Ovary (tissue), 9 donors: ENCODE measurements around the gene ZNF423. TPM values are rescaled to one million over a fixed set of nuclear protein-coding genes. Genes with fewer than 3 reads are reported as not detected.
A peak's percentile ranks its signal among the peaks of the same experiment; 100 is the strongest.

Experiments
- DNase-seq, 5 donors: peaks; one replicate each; pipeline ENCODE4 v3.0.0-alpha.2; 2019 to 2020
- H3K27ac ChIP-seq, 2 donors: fragments of 200-600 bp; one replicate each; pipeline versions ENCODE4 v1.5.1 to v1.8.0; 2019 to 2022
- H3K27me3 ChIP-seq: fragments of 200-600 bp; one replicate; pipeline ENCODE4 v1.8.0; 2022
- H3K36me3 ChIP-seq: fragments of 200-600 bp; sonication (generic); one replicate; pipeline ENCODE4 v1.5.1; 2019
- H3K4me1 ChIP-seq: one replicate; pipeline ENCODE4 v1.8.1; 2013; ENCODE audit warnings: mild to moderate bottlenecking, moderate library complexity; ENCODE audit not compliant: insufficient read depth
- H3K4me3 ChIP-seq: fragments of 200-600 bp; sonication (generic); one replicate; pipeline ENCODE4 v1.5.1; 2017
- H3K9me3 ChIP-seq, 2 donors: fragments of 200-600 bp in 1 of 2; sonication (generic) in 1 of 2; one replicate each; pipeline versions ENCODE4 v1.5.1 to v1.8.1; 2013 to 2019; ENCODE audit warnings: mild to moderate bottlenecking in 1 of 2, moderate library complexity in 1 of 2
- CTCF ChIP-seq, 3 donors: fragments of 450-650 bp in 2 of 3; fragments of 200-600 bp in 1 of 3; IDR thresholded peaks; one replicate each; pipeline versions ENCODE4 v1.5.1 to v1.8.0; 2016 to 2022; ENCODE audit warnings: antibody characterized with exemption in 3 of 3, mild to moderate bottlenecking in 1 of 3
- EP300 ChIP-seq: sonication (generic); formaldehyde crosslinking; IDR thresholded peaks from one replicate; pipeline ENCODE4 v1.6.1; 2017; ENCODE audit warnings: antibody characterized with exemption
- POLR2A ChIP-seq: fragments of 450-650 bp; IDR thresholded peaks from one replicate; pipeline ENCODE4 v1.6.1; 2017; ENCODE audit warnings: antibody characterized with exemption, mild to moderate bottlenecking, moderate library complexity
- WGBS, 3 donors: extraction: QIAGEN DNeasy Blood & Tissue Kit in 1 of 3; methylation state at CpG; one replicate each; pipeline versions ENCODE4 v1.1.5 to v1.1.7; 2013 to 2017; 5-methylcytosine and 5-hydroxymethylcytosine counted together
- intact Hi-C, 4 donors: fragments of 100-400 bp; cut with DNase I; formaldehyde crosslinking; loops; one replicate each; pipeline versions ENCODE4 v1.11.0 to v1.15.1; 2022 to 2023
- polyA plus RNA-seq, 2 donors: library from polyadenylated mRNA; stranded (reverse); fragments of 200-250 nt in 1 of 2; fragments of 350-450 nt in 1 of 2; fragmentation: Illumina TruSeq in 1 of 2; extraction: RNeasy Lipid Tissue Mini Kit (QIAGEN cat#74804) in 1 of 2; gene quantifications; one replicate each; pipeline ENCODE4 v1.2.3, GENCODE V29; 2013 to 2014
- total RNA-seq, 7 donors: library from RNA; depleted of rRNA in 2 of 7; stranded (reverse); fragments of >200 nt in 2 of 7; fragmentation: NEBNext Ultra II Directional in 3 of 7; extraction: Animal tissue kit (Norgen Biotek cat#: 25700) in 3 of 7; gene quantifications; one replicate each; pipeline versions ENCODE4 v1.1.0 to v1.2.4, GENCODE V29; 2016 to 2023
- donor health status: DM: no; HTN: no; CAD: no; lungs with moderate emphysema.
- donor health status: DM: no; HTN: no; CAD: no.
- donor health status: Bipolar disorder and iron deficiency.
- donor health status: DM: yes; HTN: yes; CAD: no.
- donor health status: DM: no; HTN: no; CAD: no.
- donor health status: DM: yes; HTN: yes; CAD: no.

The ZNF423 gene
- total and polyA plus RNA-seq, 9 donors, result 3.3 to 40.3 (median 12.4) TPM

- Histone ChIP-seq H3K27me3 (no peaks in the 10 kb centered on the region), H3K36me3 (no peaks in the 10 kb centered on the region), H3K27ac (no peak overlapping the region), H3K4me1 (peaks cover 3% of the 10 kb centered on the region), H3K4me3 (no peak overlapping the region), H3K9me3 (no peaks in the 10 kb centered on the region)
- DNase-seq, result no peak
- intact Hi-C loops, result loop anchor here (5.0 to 10.0 kb wide), 4 partner anchors 97 to 379 kb away; no protein-coding TSS in a partner anchor
- WGBS, 3 donors, result 92 to 95% (median 94%) methylated on average over 10 of the region's 10 CpGs
- TF ChIP-seq EP300, result no peak
Observed at GRCh38 chr16:49495596-49496355, 360.1 kb downstream of the ZNF423 start.

GRCh38 chr16:49494891-49495566 is 360.9 kb downstream of the ZNF423 start:
- H3K9me3 ChIP-seq, result no peaks in the 10 kb centered on the region
- TF ChIP-seq CTCF (IDR thresholded peaks at IDR 0.05) (no peak), POLR2A (no peak), EP300 (no peak)
- H3K36me3 ChIP-seq, result no peaks in the 10 kb centered on the region
- H3K4me3 ChIP-seq, result no peak overlapping the region
- H3K4me1 ChIP-seq, result peaks cover 3% of the 10 kb centered on the region
- no peak overlapping the region for H3K27ac ChIP-seq
- intact Hi-C loops, result loop anchor here (5.0 to 10.0 kb wide), 7 partner anchors 62 to 380 kb away; partner anchors contain the start of gene ZNF423 (in 1 of the 4)
- DNase-seq, result peak in 2 of 5 donors; percentile 4 to 5
- 83 to 84% (median 83%) methylated on average over 9 of the region's 9 CpGs for WGBS, 3 donors
- H3K27me3 ChIP-seq, result no peaks in the 10 kb centered on the region

- H3K4me3 ChIP-seq, result no peak overlapping the region
- H3K36me3 ChIP-seq, result no peaks in the 10 kb centered on the region
- DNase-seq, result no peak
- no peak overlapping the region for H3K27ac ChIP-seq
- H3K4me1 ChIP-seq, result peaks cover 3% of the 10 kb centered on the region
- WGBS, 3 donors, result 66 to 74% (median 71%) methylated on average over 7 of the region's 7 CpGs
- TF ChIP-seq POLR2A (no peak), CTCF (IDR thresholded peaks at IDR 0.05) (no peak), EP300 (no peak)
- no peaks in the 10 kb centered on the region for H3K9me3 ChIP-seq
- H3K27me3 ChIP-seq, result no peaks in the 10 kb centered on the region
- intact Hi-C loops, result loop anchor here in 3 of 4 donors (5.0 to 10.0 kb wide), 6 partner anchors 63 to 380 kb away; partner anchors contain the start of gene ZNF423 (in 1 of the 3)
Observed at GRCh38 chr16:49494474-49494873, 361.4 kb downstream of the ZNF423 start.

GRCh38 chr16:49493836-49494235 is 362.1 kb downstream of the ZNF423 start:
- DNase-seq, result peak in 1 of 5 donors; percentile 13
- H3K36me3 ChIP-seq, result no peaks in the 10 kb centered on the region
- H3K27ac ChIP-seq, result no peak overlapping the region
- H3K4me1 ChIP-seq, result peaks cover 3% of the 10 kb centered on the region
- TF ChIP-seq EP300 (no peak), POLR2A (no peak), CTCF (IDR thresholded peaks at IDR 0.05) (no peak)
- H3K27me3 ChIP-seq, result no peaks in the 10 kb centered on the region
- no peak overlapping the region for H3K4me3 ChIP-seq
- WGBS, 3 donors, result 83 to 97% (median 91%) methylated on average over 2 of the region's 2 CpGs
- intact Hi-C loops, result loop anchor here in 3 of 4 donors (5.0 to 10.0 kb wide), 6 partner anchors 63 to 381 kb away; partner anchors contain the start of gene ZNF423 (in 1 of the 3)
- no peaks in the 10 kb centered on the region for H3K9me3 ChIP-seq
